PC-3 (cell line): Measurements from ENCODE around the gene ADGRD1. TPM values are rescaled to one million over a fixed set of nuclear protein-coding genes. Genes with fewer than 3 reads are reported as not detected.

ENCODE experiments used
- ATAC-seq: fragments of 200-7000 bp; cut with Tn5 transposase; 2 replicates; pipeline ENCODE4 v1.9.1; 2020; ENCODE audit warnings: mild to moderate bottlenecking, moderate library complexity
- BruUV-seq: library from RNA; stranded (reverse); fragments of 400-500 nt; replicated peaks from 2 replicates; lab custom pipeline; 2021; lab: Mats Ljungman, UMichigan
- CTCF ChIA-PET: fragments of 300-600 bp; sonication (Branson Sonifier 250); formaldehyde crosslinking; loops from one replicate; lab custom pipeline; 2022; ENCODE audit warnings: antibody characterized with exemption; lab: Charles Lee
- POLR2A ChIA-PET: fragments of 300-600 bp; sonication (Branson Sonifier 250); formaldehyde crosslinking; loops from one replicate; lab custom pipeline; 2022; ENCODE audit warnings: antibody characterized with exemption; ENCODE audit not compliant: unreplicated experiment; lab: Charles Lee
- DNase-seq: peaks from one replicate; pipeline ENCODE4 v3.0.0-alpha.2; 2015
- H2AFZ ChIP-seq: fragments of 300-600 bp; sonication (generic); 2 replicates; pipeline ENCODE4 v1.6.0; 2016; ENCODE audit warnings: antibody characterized with exemption, low read length
- H3F3A ChIP-seq: fragments of 300-600 bp; sonication (generic); one replicate; pipeline ENCODE4 v1.6.0; 2017; ENCODE audit warnings: antibody characterized with exemption, low read length, control low read depth, mild to moderate bottlenecking; ENCODE audit not compliant: unreplicated experiment
- H3K27ac ChIP-seq: fragments of 300-600 bp; sonication (generic); 2 replicates; pipeline ENCODE4 v1.5.1; 2016; ENCODE audit warnings: mild to moderate bottlenecking, low read length
- H3K27me3 ChIP-seq: fragments of 300-600 bp; sonication (generic); 2 replicates; pipeline ENCODE4 v1.6.1; 2016; ENCODE audit warnings: low read length, mixed read lengths
- H3K36me3 ChIP-seq: fragments of 300-600 bp; sonication (generic); 2 replicates; pipeline ENCODE4 v1.6.1; 2016; ENCODE audit warnings: low read depth, mixed run types, low read length, mixed read lengths
- H3K4me1 ChIP-seq: fragments of 300-600 bp; sonication (generic); 2 replicates; pipeline ENCODE4 v1.5.1; 2016; ENCODE audit warnings: low read length; ENCODE audit not compliant: insufficient read depth
- H3K4me2 ChIP-seq: fragments of 300-600 bp; sonication (generic); 2 replicates; pipeline ENCODE4 v1.6.0; 2016; ENCODE audit warnings: low read length
- H3K4me3 ChIP-seq: fragments of 300-600 bp; sonication (generic); 2 replicates; pipeline ENCODE4 v1.5.1; 2016; ENCODE audit warnings: mild to moderate bottlenecking, low read length, mixed read lengths
- H3K79me2 ChIP-seq: fragments of 300-600 bp; sonication (generic); 2 replicates; pipeline ENCODE4 v1.6.1; 2017; ENCODE audit warnings: low read length, mixed read lengths
- H3K9ac ChIP-seq: fragments of 300-600 bp; sonication (generic); 2 replicates; pipeline ENCODE4 v1.6.0; 2016; ENCODE audit warnings: mild to moderate bottlenecking, low read length
- H3K9me2 ChIP-seq: fragments of 300-600 bp; sonication (generic); replicated peaks from 2 replicates; pipeline ENCODE4 v1.6.1; 2016; ENCODE audit warnings: mixed run types, low read length, mixed read lengths
- H3K9me3 ChIP-seq: fragments of 300-600 bp; sonication (generic); 2 replicates; pipeline ENCODE4 v1.6.1; 2016; ENCODE audit warnings: low read length, mixed read lengths
- H4K20me1 ChIP-seq: fragments of 300-600 bp; sonication (generic); 2 replicates; pipeline ENCODE4 v1.6.1; 2016; ENCODE audit warnings: low read length, mixed read lengths
- CTCF ChIP-seq: fragments of 300-600 bp; sonication (generic); conservative IDR thresholded peaks from 2 replicates; pipeline ENCODE4 v1.5.1; 2017; ENCODE audit warnings: antibody characterized with exemption, low read depth, mild to moderate bottlenecking, low read length
- EZH2 ChIP-seq: fragments of 300-600 bp; sonication (generic); IDR thresholded peaks from one replicate; pipeline ENCODE4 v1.6.1; 2017; ENCODE audit warnings: antibody characterized with exemption, mild to moderate bottlenecking, low read length; ENCODE audit not compliant: unreplicated experiment
- EZH2phosphoT487 ChIP-seq: fragments of 300-600 bp; sonication (generic); IDR thresholded peaks from 2 replicates; pipeline ENCODE4 v1.6.1; 2018; ENCODE audit warnings: mild to moderate bottlenecking, antibody characterized with exemption, low read length, borderline replicate concordance
- intact Hi-C: fragments of 100-400 bp; cut with micrococcal nuclease; formaldehyde crosslinking; loops from 2 replicates; pipeline ENCODE4 v1.9.0; 2023
- total RNA-seq: library from RNA; depleted of rRNA; stranded (reverse); fragments of >200 nt; gene quantifications from 2 replicates; pipeline ENCODE4 v1.2.3, GENCODE V29; 2014

ADGRD1 gene
- total RNA-seq, 1 experiment from 2014 or later: 0.18 TPM

GRCh38 chr12:130954544-130954831, 781 bp downstream of the ADGRD1 start:
- Histone ChIP-seq H3K4me2 (no peak overlapping the region), H3K9ac (no peak overlapping the region), H3K9me3 (peaks cover 7% of the 10 kb centered on the region; the same call in 1 of the 2 replicates), H4K20me1 (no peaks in the 10 kb centered on the region), H3K79me2 (no peaks in the 10 kb centered on the region), H3K27ac (no peak overlapping the region), H3K27me3 (peaks cover 81% of the 10 kb centered on the region), H3K4me3 (no peak overlapping the region), H3K4me1 (no peaks in the 10 kb centered on the region), H3K36me3 (no peaks in the 10 kb centered on the region), H2AFZ (no peak overlapping the region), H3K9me2 (no peaks in the 10 kb centered on the region), H3F3A (no peaks in the 10 kb centered on the region)
- CTCF ChIA-PET: no interaction called here
- TF ChIP-seq CTCF (no peak), EZH2 (no peak), EZH2phosphoT487 (no peak)
- no peak for DNase-seq
- BruUV-seq: no TSS peak
- intact Hi-C loops: no loop called here
- POLR2A ChIA-PET: no interaction called here
- ATAC-seq: no peak

GRCh38 chr12:130955238-130955816, 1.6 kb downstream of the ADGRD1 start:
- Histone ChIP-seq H3K79me2 (no peaks in the 10 kb centered on the region), H4K20me1 (no peaks in the 10 kb centered on the region), H3F3A (no peaks in the 10 kb centered on the region), H3K9me2 (no peaks in the 10 kb centered on the region), H2AFZ (no peak overlapping the region), H3K27ac (no peak overlapping the region), H3K36me3 (no peaks in the 10 kb centered on the region), H3K9me3 (peaks cover 7% of the 10 kb centered on the region; the same call in 1 of the 2 replicates), H3K27me3 (peaks cover 80% of the 10 kb centered on the region), H3K4me2 (no peak overlapping the region), H3K4me3 (no peak overlapping the region), H3K4me1 (no peaks in the 10 kb centered on the region), H3K9ac (no peak overlapping the region)
- POLR2A ChIA-PET: no interaction called here
- TF ChIP-seq EZH2: no peak
- TF ChIP-seq CTCF: no peak
- no peak for TF ChIP-seq EZH2phosphoT487
- no TSS peak for BruUV-seq
- CTCF ChIA-PET: no interaction called here
- no peak for DNase-seq
- intact Hi-C loops: no loop called here
- ATAC-seq: no peak

- Histone ChIP-seq H3K4me1 (no peaks in the 10 kb centered on the region), H2AFZ (no peak overlapping the region), H3K9me2 (no peaks in the 10 kb centered on the region), H3K4me2 (no peak overlapping the region), H3K79me2 (no peaks in the 10 kb centered on the region), H3K27me3 (peaks cover 82% of the 10 kb centered on the region), H3K9ac (no peak overlapping the region), H4K20me1 (no peaks in the 10 kb centered on the region), H3K27ac (no peak overlapping the region), H3F3A (no peaks in the 10 kb centered on the region), H3K9me3 (peaks cover 7% of the 10 kb centered on the region; the same call in 1 of the 2 replicates), H3K36me3 (no peaks in the 10 kb centered on the region), H3K4me3 (no peak overlapping the region)
- intact Hi-C loops: no loop called here
- no TSS peak for BruUV-seq
- DNase-seq (no peak), ATAC-seq (no peak)
- ChIA-PET CTCF (no interaction called here), POLR2A (no interaction called here)
- TF ChIP-seq CTCF (no peak), EZH2phosphoT487 (no peak), EZH2 (no peak)
Measured at GRCh38 chr12:130956009-130956408, 2.3 kb downstream of the ADGRD1 start.
